ENCODE data around the gene CHCHD3.

The CHCHD3 gene

DNA sequence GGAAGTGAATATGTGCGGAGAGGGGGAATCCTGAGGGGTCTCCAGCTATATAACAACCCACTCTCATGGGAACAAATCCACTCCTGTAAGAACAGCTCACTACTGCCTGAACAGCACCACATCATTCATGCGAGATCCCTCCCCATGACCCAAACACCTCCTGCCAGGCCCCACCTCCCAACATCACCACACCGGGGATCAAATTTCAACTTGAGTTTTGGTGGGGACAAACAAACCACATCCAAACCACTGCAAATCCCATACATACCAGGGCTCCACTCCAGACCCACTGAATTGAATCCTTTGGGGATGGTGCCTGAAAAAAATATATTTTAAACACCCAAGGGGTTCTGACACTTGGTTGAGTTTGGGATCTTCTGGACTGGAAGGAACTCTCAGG, 324.1 kb downstream of the CHCHD3 start:
- TF ChIP-seq FOXP2 (optimal IDR thresholded peaks at IDR 0.05; ENCODE audit: borderline replicate concordance, extremely low read depth, extremely low read length, insufficient read depth): no peak

DNA sequence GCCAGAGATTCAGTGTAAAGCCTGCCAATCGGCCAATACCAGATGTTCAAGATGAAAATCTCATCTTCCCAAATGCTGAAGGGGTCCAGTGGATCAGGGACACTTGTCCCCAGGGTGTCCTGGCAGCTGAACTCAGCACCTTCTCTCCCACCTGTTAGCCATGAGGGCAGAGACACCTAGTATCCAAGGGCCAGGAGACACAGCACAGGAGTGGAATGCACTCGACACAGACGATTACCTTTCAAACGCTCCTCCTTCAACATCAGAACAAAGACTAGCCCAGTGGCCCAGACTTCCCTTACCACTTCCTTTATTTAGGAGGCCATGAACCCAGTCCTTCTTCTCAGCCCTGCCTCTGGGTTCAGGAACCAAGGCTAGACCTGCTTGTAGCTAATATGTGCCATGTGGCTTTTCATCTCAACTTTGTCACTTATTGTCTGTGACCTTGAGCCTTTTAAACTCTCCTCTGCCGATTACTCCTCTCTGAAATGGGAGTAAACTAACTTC, 325.4 kb downstream of the CHCHD3 start:
- TF ChIP-seq SIN3A (IDR thresholded peaks at IDR 0.05; ENCODE audit: borderline replicate concordance, insufficient read depth, low read length) (no peak), FOXP2 (optimal IDR thresholded peaks at IDR 0.05; ENCODE audit: borderline replicate concordance, extremely low read depth, extremely low read length, insufficient read depth) (no peak), POLR2AphosphoS5 (IDR thresholded peaks at IDR 0.05; ENCODE audit: low read depth, low read length) (no peak), TAF1 (IDR thresholded peaks at IDR 0.05; ENCODE audit: borderline replicate concordance, insufficient read depth, low read length) (no peak)
- TF ChIP-seq, protein P1, sequence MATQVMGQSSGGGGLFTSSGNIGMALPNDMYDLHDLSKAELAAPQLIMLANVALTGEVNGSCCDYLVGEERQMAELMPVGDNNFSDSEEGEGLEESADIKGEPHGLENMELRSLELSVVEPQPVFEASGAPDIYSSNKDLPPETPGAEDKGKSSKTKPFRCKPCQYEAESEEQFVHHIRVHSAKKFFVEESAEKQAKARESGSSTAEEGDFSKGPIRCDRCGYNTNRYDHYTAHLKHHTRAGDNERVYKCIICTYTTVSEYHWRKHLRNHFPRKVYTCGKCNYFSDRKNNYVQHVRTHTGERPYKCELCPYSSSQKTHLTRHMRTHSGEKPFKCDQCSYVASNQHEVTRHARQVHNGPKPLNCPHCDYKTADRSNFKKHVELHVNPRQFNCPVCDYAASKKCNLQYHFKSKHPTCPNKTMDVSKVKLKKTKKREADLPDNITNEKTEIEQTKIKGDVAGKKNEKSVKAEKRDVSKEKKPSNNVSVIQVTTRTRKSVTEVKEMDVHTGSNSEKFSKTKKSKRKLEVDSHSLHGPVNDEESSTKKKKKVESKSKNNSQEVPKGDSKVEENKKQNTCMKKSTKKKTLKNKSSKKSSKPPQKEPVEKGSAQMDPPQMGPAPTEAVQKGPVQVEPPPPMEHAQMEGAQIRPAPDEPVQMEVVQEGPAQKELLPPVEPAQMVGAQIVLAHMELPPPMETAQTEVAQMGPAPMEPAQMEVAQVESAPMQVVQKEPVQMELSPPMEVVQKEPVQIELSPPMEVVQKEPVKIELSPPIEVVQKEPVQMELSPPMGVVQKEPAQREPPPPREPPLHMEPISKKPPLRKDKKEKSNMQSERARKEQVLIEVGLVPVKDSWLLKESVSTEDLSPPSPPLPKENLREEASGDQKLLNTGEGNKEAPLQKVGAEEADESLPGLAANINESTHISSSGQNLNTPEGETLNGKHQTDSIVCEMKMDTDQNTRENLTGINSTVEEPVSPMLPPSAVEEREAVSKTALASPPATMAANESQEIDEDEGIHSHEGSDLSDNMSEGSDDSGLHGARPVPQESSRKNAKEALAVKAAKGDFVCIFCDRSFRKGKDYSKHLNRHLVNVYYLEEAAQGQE (IDR thresholded peaks at IDR 0.05; ENCODE audit: insufficient read depth in 1 of 2, low read depth in 2 of 2, low read length in 2 of 2): no peak

GRCh38 chr7:132755538-132756483, 326.1 kb downstream of the CHCHD3 start:
- TF ChIP-seq FOXP2 (optimal IDR thresholded peaks at IDR 0.05; ENCODE audit: borderline replicate concordance, extremely low read depth, extremely low read length, insufficient read depth): no peak
- TF ChIP-seq SIN3A (IDR thresholded peaks at IDR 0.05; ENCODE audit: borderline replicate concordance, insufficient read depth, low read length): no peak

- TF ChIP-seq TAF1 (IDR thresholded peaks at IDR 0.05; ENCODE audit: borderline replicate concordance, insufficient read depth, low read length): no peak
- no peak for TF ChIP-seq SIN3A (IDR thresholded peaks at IDR 0.05; ENCODE audit: borderline replicate concordance, insufficient read depth, low read length)
- TF ChIP-seq, protein P1 (IDR thresholded peaks at IDR 0.05; ENCODE audit: insufficient read depth in 1 of 2, low read depth in 2 of 2, low read length in 2 of 2): no peak
- no peak for TF ChIP-seq POLR2AphosphoS5 (IDR thresholded peaks at IDR 0.05; ENCODE audit: low read depth, low read length)
Measured at GRCh38 chr7:132752431-132752830, 329.5 kb downstream of the CHCHD3 start.

DNA sequence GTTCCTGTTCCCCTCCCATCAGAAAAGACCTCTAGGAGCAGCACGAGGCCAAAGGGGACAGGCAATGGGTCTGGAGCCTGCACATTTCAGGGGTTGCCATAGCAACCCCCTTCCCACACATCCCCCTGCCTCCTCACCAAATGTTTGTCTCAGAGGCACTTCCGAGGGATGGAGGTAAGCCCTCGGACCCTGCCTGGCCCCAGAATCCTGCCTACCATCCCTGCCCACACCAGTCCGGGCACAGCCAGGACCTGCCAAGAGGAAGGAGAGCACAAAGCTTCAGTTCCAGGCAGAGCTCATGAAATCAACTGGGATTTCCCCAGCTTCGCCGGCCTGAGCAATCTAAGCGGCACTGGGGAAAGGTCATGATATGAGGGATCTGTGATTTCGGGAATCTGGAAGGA, 330.6 kb downstream of the CHCHD3 start:
- TF ChIP-seq TAF1 (IDR thresholded peaks at IDR 0.05; ENCODE audit: borderline replicate concordance, insufficient read depth, low read length) (no peak), POLR2AphosphoS5 (IDR thresholded peaks at IDR 0.05; ENCODE audit: low read depth, low read length) (no peak), SIN3A (IDR thresholded peaks at IDR 0.05; ENCODE audit: borderline replicate concordance, insufficient read depth, low read length) (no peak), FOXP2 (optimal IDR thresholded peaks at IDR 0.05; ENCODE audit: borderline replicate concordance, extremely low read depth, extremely low read length, insufficient read depth) (no peak)
- TF ChIP-seq, protein P1 (IDR thresholded peaks at IDR 0.05; ENCODE audit: insufficient read depth in 1 of 2, low read depth in 2 of 2, low read length in 2 of 2): no peak

- TF ChIP-seq, protein P1 (IDR thresholded peaks at IDR 0.05; ENCODE audit: insufficient read depth in 1 of 2, low read depth in 2 of 2, low read length in 2 of 2): no peak
- TF ChIP-seq TAF1 (IDR thresholded peaks at IDR 0.05; ENCODE audit: borderline replicate concordance, insufficient read depth, low read length) (no peak), SIN3A (IDR thresholded peaks at IDR 0.05; ENCODE audit: borderline replicate concordance, insufficient read depth, low read length) (no peak), FOXP2 (optimal IDR thresholded peaks at IDR 0.05; ENCODE audit: borderline replicate concordance, extremely low read depth, extremely low read length, insufficient read depth) (no peak), POLR2AphosphoS5 (IDR thresholded peaks at IDR 0.05; ENCODE audit: low read depth, low read length) (no peak)
Measured at GRCh38 chr7:132750530-132751217, 331.2 kb downstream of the CHCHD3 start.
